Fibroblast of villous mesenchyme (primary cell): Measurements from ENCODE around the gene PFKFB3. TPM values are rescaled to one million over a fixed set of nuclear protein-coding genes. Genes with fewer than 3 reads are reported as not detected.
A peak's percentile ranks its signal among the peaks of the same experiment; 100 is the strongest.

Experiments used
- DNase-seq: peaks from one replicate; pipeline ENCODE4 v3.0.0-alpha.2; 2010; ENCODE audit warnings: low read depth
- H3K4me3 ChIP-seq: 2 replicates; pipeline ENCODE4 v1.5.1; 2011; ENCODE audit warnings: low read depth, mild to moderate bottlenecking, low read length
- total RNA-seq: library from RNA; depleted of rRNA; stranded (reverse); fragments of >200 nt; gene quantifications from 2 replicates; pipeline ENCODE4 v1.2.3, GENCODE V29; 2012
- TF ChIP-seq, protein P1 (sequence below): IDR thresholded peaks from 2 replicates; pipeline ENCODE4 v1.5.1; 2012; ENCODE audit warnings: low read depth, mild to moderate bottlenecking, low read length; ENCODE audit not compliant: insufficient read depth

PFKFB3 gene
- total RNA-seq, 1 donor, result 44.9 TPM

DNA sequence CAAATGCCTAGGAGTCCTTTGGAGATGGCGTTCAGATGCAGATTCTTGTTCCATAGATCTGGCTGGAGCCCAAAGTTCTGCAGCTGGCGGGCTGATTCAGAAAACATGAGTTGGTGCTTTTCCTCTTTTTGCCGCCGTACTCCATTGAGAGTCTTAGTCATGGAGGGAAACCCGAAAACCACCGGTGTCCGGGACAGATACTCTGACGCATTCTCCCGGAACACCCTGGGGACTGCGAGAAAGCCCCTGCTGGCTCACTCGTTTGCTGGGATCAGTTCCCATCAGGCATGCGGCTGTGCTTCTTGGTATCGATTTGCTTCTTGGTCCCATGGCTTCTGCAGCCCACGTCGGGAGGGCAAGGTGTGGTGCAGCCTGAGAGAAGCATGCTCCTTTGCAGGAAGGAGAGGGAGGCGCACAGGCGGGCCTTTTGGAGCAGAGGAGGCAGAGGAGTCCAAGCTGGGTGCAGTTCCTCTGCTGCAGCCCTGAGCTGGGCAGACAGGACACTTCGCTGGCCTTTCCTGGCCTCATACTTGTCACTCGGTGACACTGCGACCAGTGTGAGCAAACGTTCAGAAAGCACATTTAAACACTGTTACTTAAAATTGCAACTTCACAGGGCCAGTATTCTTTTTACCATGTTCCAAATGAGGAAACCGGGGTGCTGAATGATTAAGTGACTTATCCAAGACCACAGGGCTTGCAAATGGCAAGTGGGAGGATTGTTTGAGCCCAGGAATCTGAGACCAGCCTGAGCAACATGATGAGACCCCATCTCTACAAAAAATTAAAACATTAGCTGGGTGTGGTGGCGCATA lies 30.6 kb upstream of the PFKFB3 start:
- peak; percentile 88 for DNase-seq
- no peak overlapping the region for H3K4me3 ChIP-seq
- TF ChIP-seq, protein P1, sequence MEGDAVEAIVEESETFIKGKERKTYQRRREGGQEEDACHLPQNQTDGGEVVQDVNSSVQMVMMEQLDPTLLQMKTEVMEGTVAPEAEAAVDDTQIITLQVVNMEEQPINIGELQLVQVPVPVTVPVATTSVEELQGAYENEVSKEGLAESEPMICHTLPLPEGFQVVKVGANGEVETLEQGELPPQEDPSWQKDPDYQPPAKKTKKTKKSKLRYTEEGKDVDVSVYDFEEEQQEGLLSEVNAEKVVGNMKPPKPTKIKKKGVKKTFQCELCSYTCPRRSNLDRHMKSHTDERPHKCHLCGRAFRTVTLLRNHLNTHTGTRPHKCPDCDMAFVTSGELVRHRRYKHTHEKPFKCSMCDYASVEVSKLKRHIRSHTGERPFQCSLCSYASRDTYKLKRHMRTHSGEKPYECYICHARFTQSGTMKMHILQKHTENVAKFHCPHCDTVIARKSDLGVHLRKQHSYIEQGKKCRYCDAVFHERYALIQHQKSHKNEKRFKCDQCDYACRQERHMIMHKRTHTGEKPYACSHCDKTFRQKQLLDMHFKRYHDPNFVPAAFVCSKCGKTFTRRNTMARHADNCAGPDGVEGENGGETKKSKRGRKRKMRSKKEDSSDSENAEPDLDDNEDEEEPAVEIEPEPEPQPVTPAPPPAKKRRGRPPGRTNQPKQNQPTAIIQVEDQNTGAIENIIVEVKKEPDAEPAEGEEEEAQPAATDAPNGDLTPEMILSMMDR, result no peak

DNA sequence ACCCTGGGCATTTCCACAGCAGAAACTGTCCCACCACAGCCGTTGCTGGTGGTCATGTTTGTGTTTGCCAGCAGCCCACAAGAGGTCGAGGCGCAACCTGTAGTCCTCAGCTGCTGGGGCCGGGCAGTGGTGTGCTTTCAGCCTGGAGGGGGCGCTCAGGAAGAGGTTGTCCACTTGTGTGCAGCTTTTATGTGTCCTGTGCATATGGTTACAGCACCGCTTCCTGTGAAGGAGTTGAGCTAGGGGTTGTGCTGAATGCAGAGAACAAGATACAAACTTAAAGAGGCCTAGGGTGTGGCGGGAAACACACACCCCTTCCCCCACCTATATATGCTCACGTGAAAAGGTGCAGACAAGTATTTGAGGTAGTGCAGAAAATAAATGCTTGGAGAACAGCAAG lies 29.5 kb upstream of the PFKFB3 start:
- no peak overlapping the region for H3K4me3 ChIP-seq
- no peak for DNase-seq
- TF ChIP-seq, protein P1, result peak; percentile 17

DNA sequence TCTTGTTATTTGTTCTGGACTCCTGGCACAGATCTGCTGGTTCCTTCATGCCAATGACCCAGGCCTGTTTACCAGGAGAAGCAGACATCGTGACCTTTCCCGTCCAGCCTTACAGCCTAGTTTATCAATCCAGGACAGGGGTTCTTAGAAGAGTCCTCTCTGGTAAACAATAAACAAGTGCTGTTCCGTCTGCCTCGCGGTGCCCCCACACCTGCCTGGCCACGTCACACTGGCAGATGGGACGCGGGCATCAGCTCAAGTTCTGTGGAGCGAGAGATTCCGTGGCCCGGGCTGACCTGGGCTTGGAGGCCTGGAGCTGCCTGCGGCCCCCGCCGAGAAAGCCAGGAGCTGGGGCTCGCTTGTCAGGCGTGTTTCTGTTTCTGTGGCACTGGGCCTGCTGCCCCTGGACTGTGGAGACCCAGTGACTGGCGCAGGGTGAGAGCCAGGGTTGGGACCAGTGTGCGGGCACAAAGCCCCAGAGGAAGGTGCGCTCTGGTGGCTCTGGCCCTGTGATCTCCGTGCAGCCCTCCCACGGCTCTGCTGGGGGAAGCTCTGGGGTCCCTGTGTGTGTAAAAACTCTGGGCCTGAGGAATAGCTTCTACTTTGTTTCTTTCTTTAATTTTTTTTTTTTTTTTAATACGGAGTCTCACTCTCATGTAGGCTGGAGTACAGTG lies 28.4 kb upstream of the PFKFB3 start:
- TF ChIP-seq, protein P1, result no peak
- DNase-seq, result no peak
- H3K4me3 ChIP-seq, result no peak overlapping the region

DNA sequence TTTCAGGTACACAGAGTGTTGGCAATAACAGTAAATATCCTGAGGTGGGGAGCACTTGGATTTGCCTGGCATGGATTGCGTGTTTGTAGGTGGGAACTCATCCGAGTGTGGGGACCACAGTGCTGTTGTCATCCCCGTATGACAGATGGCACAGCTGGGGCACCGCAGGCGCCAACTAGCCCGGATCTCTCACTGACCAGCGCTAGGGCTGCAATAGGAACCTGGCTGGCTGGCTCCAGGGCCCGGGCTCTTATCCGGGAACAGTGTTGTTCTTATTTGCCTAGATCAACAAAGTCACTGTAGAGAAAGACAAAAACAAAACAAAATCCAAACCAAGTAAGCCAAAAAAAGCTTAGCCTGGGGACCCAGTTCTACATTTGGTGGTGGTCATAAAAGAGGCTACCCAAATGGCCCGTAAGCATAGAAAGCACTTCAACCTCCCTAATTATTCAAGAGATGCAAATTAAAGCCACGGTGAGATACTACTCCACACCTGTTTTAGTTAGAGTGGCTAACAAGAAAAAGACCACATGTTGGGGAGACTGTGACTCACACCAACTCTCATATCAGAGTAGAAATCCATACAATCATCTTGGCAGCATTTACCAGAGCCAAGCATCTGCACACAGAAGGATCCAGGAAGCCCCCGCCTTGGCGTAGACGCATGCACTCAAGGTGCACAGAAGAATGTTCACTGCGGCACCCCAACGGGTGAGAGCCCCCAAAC lies 27.2 kb upstream of the PFKFB3 start:
- no peak for DNase-seq

DNA sequence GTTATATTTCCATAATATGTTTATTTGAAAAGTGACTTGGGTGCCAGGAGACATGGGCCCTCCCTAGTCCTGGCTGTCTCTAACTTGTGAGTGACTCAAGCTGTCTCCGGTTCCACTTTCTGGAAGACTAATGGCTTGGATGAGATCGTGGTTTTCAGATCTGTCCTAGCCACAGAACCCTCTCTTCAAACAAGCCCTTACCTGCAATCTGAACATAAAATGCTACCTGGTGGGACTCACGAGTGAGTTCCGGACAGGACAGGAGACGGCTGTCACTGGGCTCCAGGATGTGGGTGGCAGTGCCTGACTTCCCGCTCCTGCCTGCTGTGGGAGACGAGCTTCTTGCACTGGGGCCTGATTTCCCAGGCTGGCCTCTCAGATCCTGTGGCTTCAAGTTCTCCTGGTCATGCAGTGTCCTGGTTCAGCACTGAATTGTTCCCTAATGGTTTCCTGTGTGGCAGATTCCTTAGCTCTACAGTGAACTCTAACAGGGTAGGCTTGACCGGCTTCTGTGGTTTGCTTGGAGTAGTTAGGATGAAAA lies 26.0 kb upstream of the PFKFB3 start:
- DNase-seq, result no peak

More for the DNA sequence above, 27.2 kb upstream of the PFKFB3 start:
- TF ChIP-seq, protein P1, result no peak
- no peak overlapping the region for H3K4me3 ChIP-seq

DNA sequence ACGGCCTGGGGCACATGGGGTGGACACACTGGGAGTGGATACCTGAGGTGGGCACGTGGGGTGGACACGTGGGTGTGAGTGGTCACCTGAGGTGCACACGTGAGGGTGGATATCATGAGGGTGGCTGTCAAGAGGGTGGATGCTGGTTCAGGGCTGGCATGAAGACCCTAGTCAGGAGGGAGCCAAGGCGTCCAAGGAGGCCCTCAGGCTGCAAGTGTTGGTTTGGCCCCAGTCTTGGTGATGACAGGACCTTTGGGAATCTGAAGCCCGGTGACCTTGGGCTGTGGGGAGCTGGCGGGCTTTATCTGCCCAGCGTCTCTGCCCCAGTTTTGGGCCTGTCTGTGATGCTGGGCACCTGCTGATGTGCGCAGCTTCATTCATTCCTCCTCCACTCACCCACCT lies 24.9 kb upstream of the PFKFB3 start:
- no peak for DNase-seq
- no peak overlapping the region for H3K4me3 ChIP-seq
- TF ChIP-seq, protein P1, result no peak

More for the DNA sequence above, 26.0 kb upstream of the PFKFB3 start:
- H3K4me3 ChIP-seq, result no peak overlapping the region
- TF ChIP-seq, protein P1, result no peak
